B cell (primary cell): Measurements from ENCODE around the gene GPR156.

ENCODE experiments used
- CTCF ChIP-seq: fragments of 200-600 bp; IDR thresholded peaks from one replicate; pipeline ENCODE4 v1.8.0; 2022; ENCODE audit warnings: antibody characterized with exemption, mild to moderate bottlenecking
- EZH2 ChIP-seq: IDR thresholded peaks from 2 replicates; pipeline ENCODE4 v1.6.1; 2012; ENCODE audit warnings: borderline replicate concordance, low read depth, mild to moderate bottlenecking, moderate library complexity, low read length; ENCODE audit not compliant: insufficient read depth, poor library complexity, severe bottlenecking

GRCh38 chr3:120160050-120160449 lies 125.0 kb downstream of the GPR156 start:
- TF ChIP-seq CTCF: no peak
- TF ChIP-seq EZH2: no peak
